Stimulated activated CD4-positive, alpha-beta T cell treated with anti-CD3 and anti-CD28 coated beads, Interleukin-1b, Interleukin-23, amount 100 ng/mL, for 48 hours (primary cell): Measurements from ENCODE around the gene NDST1.

Experiments
- DNase-seq: peaks from one replicate; pipeline ENCODE4 v3.0.0-alpha.2; 2020

Gene NDST1

DNA sequence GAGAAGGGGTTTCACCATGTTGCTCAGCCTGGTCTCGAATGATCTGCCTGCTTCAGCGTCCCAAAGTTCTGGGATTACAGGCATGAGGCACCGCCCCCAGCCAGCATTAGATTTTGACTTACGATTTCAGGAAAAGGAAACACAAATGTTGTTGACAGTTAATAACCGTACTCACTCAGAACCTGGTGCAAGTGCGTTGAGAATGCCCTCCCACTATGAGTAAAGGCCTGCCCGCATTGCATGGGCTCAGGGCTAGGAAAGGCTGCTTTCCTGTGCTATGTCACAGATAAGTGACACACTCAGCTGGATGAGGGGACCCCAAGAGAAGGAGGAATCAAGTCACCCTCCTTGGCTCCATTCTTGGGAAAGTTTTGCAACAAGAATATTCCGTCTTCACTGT lies 42.4 kb downstream of the NDST1 start:
- no peak for DNase-seq

DNA sequence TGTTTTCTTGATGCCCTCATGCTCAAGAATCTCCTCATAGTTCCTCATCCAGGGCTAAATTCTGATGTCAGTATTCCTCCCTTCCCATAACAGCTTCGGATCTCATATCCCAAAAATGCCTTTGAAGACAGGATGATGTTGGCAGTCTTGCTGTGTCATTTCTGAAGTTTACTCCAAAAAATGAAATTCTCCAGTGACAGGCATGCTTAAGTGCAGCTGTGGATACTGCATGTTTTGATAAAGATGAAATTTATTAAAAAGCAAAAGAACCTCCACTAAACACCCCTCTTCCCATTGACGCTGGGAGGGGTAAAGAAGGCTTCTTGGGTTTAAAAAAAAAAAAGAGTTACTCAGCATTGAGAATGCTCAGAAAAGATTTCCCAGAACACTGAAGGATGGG lies 43.1 kb downstream of the NDST1 start:
- DNase-seq: no peak

DNA sequence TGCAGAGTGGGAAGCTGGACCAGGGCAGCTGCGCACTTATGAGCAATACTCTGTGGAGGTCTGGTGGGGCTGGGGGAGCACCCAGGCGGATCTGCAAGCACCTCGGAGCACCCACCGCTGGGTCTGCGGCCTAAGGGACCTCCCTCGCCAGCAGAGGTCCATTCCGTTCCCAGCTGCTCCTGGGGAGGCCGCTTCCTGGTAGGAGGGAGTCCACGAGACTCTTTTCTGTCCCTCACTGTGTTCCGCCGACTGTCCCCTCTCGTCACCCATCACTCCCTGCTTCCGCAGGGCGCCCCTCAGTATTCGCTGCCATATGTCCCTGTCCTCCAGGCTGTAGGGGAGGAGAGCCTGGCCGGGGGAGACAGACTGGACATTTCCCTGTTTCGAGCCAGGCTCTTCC lies 45.5 kb downstream of the NDST1 start:
- no peak for DNase-seq

DNA sequence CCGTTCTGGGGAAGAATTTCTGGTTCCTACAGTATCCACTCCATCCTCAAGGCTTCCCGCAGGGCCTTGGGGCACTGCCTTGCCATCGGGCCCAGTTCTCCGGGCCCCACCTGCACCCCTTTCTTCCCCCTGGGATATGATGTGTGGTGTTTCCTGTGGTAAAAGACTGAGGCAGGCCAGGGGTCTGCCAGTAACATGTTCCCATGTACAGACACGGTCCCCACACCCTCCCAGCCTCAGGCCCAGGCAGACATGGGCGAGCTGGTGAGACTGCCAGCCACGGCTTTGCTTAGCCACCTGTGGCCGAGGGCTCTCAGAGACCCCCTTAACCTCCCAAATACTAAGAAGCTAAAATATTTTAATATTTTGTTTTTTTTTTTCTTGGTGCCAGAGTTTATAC lies 46.0 kb downstream of the NDST1 start:
- DNase-seq: no peak

DNA sequence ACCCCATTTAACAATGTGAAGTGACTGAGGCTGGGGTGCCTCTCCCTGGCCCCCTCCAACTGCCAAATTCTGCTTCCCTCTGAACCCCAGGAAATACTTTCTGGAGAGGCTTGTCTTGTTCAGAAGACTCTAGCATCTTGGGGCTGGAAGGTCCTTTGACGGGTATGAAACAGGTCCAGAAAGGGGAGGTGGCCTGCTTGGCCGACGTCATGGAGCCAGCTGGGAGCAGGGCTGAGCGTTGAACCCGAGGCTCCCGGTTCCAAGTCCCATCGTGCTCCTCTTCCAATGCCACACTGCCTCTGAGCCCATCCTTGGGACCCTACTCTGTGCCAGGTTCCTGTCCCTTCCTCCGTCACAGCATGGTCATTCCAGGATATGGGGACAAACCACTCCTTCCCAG lies 46.9 kb downstream of the NDST1 start:
- no peak for DNase-seq

DNA sequence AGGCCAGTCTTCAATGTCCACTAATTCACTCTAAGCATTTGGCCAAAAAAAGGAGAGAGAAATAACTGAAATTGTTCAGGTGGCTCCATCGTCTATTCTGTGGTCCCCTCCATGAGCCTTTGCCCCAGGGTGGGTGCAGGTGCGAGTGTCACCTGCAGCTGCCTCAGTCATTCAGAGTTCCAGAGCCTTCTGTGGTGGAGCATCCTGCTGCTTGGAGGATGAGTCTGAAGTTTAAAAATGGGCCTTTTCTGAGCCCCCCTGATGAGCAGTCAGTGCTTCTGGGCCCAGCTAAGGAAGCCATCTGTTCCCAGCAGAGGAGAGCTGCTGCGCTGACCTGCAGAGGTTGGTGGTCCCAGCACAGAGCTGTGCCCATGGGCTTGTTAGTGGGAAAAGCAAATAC lies 48.2 kb downstream of the NDST1 start:
- DNase-seq: no peak

DNA sequence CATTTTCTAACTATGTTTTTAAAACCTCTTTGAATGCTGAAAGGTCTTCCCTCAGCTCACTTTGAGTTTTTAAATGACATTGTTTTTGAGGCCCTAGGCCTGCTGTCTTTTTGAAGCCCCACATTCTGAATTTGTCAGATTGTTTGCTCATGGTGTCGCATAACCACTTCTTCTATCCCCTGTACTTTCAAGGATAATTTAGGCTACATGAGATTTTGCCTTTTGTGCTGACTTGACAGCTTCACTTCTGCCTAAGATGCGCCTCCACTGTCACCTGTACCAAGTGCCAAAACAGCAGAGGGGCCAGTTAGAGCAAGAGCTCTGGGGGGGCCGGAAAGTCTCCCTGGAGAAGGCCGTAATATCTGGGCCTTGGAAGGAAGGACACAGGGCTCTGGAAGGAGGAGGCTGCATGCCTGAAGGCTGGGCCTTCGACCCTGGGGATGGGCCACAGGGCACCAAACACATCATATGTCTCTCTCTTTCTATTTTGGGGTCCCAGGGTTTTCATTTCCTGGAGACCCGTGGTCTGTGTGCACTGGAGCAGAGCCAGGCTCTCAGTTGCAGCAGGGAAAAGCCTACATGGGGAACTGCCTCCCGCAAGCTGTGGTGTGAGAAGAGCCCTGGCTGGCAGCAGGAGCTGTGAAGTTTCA lies 49.1 kb downstream of the NDST1 start:
- DNase-seq: no peak

DNA sequence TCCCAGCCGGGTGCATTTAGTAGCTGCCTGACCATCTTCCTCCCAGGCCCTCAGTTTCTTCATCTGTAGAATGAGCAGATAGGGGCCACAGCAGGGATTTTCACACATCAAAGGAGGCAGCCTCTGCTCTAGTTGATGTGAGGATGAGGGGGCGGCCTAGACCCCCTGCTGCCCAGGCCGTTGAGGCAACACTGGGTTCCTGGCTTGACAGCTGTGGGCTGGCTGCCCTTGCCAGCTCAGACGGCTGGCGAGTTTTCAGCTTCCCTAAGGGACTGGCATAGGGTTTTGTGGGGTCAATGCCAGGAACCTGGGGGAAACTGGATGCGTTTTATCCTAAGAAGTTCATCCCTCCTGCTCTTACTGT lies 49.6 kb downstream of the NDST1 start:
- DNase-seq: no peak

DNA sequence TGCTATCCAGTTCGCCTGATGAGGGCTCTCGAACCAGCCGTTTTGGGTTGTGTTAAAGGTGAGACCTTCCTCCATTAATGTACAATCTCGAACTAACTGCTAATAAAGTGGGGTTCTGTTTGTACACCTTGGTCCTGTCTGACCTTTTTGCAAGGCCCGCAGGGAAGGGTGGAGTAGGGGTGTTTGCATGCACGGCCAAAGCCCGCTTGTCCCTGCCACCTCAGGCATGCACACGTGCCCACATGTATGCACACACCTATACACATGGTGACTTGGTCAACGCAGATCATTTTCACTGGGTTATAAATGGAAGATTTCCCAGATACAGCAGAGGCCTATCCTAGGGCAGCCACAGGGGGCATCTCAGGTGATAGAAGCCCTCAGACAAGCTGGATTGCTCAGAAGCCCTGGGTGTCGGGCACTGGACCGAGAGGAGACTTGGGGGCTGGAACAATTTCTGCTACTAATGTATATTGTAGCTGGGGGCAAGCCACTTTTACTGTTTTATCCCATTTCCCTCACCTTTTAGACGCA lies 50.2 kb downstream of the NDST1 start:
- no peak for DNase-seq

DNA sequence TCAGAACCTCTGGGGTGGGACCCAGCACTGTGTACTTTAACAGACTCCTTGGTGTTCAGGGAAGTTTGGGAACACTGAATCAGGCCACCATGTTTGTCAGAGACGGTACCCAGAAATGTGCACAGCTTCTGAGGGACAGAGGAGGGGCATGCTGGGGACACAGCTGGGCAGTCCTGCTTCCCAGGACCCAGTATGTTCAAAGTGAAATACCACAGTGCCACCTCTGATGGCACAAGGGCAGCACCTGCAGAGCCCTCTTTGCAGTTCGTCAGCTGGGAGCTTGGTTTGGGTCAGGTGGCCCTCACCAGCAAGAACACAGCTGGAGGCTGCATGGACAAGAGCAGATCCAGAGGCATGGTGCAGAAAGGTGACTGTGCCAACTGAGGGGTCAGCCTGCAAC lies 51.2 kb downstream of the NDST1 start:
- no peak for DNase-seq

DNA sequence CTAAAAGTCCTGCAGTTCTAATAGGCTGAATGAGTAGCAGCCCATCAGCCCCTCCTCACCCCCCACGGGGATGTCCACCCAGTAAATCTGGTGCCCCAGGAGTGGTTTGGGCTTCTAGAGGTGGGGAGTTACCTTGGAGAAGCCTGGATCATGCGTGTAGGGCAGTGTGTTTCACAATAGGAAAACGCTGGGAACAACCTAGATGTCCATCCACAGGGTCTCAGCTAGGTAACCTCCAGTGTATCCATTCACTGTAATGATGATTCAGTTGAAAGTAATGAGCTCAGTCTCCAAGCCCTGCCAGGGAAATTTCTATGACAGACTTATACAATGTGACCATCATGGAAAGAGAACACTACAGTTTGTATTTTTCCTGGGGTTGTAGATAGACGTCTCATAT lies 51.8 kb downstream of the NDST1 start:
- DNase-seq: no peak

DNA sequence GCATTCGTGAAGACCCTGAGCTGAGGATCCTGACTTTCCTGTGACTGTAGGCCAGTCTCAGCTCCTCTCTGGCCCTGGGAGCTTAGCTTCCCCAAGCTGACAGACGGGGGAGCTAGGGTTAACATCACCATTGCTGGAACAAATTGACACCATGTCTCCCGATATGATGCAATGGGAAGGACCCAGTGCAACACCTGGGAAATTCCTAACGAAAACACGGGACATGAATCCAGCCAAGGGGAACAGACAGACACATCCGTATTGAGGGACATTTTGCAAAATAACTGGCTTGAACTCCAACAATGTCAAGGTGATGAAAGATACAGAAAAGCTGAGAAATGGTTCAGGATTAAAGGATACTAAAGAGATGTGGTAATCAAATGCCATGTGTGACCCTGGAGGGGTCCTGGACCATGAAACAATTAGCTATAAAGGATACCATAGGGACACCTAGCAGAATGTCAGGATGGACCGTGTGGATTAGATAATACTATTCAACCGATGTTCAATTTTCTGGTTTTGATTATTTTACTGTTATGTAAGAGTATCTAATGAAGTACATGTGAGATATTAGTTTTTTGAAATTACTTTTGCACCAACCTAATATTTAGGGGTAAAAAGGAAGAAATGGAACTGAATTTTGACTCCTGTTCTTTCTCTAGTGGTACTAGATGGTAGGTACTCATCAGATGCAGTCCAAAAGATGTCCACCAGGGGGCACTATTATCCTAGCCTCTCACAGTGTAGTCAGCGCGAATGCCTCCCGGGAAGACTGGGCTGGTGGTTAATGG lies 52.7 kb downstream of the NDST1 start:
- peak; percentile 83 for DNase-seq

DNA sequence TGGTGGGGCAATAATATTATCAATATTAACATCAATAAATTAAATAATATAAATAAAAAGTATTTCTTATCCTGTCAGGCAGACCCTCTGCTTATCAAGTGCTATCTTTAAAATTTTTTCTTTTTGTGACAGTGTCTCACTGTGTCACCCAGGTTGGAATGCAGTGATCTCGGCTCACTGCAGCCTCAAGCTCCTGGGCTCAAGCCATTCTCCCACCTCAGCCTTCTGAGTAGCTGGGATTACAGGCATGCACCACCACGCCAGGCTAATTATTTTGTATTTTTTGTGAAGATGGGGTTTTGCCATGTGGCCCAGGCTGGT lies 53.2 kb downstream of the NDST1 start:
- DNase-seq: no peak

DNA sequence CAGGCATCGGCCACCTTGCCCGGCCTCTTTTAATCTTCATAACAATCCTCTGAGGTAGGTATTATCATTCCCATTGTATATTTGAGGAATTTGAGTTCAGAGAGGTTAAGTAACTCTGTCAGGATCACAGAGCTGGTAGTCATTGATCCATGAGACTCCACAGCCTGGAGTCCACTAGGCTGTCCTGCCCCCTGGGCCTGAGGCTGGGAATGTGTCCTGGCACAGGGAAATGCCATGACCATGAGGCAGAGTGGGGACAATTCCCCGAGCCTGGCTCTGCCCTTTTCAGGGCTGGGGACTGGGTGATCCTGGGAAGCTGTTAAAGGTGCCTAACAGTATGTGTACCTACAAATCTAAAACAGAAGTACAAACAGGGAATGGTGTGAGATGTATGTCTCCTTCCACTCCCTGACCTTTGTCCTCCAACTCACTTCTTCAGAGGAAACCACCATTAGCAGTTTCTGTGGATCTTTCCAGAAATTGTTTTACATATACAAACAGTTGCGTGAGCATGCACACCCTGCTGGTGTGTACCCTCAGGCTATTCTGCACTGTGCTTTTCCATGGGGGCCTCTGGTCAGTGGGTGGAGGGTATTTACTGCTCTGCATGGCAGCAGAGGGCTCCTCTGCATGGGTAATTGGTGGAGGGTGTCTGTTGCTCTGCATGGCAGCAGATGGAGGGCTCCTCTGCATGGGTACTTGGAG lies 53.8 kb downstream of the NDST1 start:
- no peak for DNase-seq

DNA sequence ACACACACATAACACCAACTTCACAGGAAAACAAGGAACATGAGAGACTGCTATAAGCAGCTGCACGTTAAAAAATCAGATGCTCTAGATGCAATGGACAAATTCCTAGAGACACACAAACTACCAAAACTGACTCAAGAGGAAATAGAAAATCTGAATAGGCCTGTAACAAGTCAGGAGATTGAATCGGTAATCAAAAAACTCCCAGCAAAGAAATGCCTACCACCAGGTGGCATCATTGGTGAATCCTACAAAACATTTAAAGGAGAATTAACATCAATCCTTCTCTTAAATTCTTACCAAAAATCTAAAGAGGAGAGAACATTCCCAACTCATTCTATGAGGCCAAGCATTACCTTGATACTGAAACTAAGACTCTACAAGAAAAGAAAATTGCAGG lies 54.9 kb downstream of the NDST1 start:
- no peak for DNase-seq

DNA sequence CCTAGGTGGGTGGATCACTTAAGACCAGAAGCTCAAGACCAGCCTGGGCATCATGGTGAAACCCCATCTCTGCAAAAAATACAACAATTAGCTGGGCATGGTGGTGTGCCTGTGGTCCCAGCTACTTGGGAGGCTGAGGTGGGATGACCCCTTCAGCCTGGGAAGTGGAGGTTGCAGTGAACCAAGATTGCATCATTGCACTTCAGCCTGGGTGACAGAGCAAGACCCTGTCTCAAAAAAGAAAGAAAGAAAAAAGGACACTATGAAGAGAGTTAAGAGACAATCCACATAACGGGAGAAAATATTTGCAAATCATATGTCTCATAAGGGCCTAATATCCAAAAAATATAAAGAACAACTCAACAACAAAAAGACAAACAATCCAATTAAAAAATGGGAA lies 57.9 kb downstream of the NDST1 start:
- DNase-seq: no peak

DNA sequence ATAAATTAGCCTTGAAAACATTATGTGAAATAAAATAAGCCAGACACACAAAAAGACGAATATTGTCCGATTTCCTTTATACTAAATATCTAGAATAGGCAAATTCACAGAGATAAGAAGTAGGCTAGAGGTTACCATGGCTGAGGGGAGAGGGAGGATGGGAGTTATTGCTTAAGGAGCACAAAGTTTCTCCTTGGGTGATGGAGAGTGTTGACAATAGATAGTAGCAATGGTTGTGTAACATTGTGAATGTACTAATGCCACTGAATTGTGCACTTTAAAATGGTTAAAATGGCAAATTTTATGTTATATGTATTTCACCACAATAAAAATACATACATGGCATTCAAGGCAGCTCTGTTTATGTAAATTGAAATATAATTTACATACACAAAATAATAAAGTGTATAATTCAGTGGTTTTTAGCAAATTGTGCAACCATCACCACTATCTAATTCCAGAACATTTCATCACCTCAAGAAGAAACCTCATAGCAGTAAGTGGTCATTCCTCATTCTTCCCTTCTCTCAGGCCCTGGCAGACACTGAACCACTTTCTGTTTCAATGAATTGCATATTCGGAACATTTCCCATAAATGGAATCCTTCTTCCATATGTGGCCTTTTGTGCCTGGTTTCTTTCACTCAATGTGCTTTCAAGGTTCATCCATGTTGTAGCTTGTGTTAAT lies 59.2 kb downstream of the NDST1 start:
- DNase-seq: no peak

DNA sequence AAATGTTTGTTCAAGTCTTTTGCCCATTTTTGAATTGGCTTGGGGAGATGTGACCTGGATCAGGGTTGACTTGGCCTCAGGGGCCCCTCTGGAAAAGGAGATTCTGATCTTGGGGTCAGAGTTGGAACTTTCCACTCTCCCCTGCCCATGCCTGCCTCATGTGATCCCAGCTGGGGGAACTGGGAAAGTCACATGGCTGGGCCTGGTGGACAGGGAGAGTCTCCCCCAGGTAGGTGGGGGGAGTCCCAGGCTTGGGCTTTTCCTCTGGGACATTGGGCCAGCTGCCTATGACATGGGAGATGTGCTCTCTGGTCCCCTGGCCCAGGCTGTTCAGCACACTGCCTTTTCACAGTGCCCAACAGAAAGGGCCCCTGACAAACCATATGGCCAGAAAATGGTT lies 60.7 kb downstream of the NDST1 start:
- no peak for DNase-seq

DNA sequence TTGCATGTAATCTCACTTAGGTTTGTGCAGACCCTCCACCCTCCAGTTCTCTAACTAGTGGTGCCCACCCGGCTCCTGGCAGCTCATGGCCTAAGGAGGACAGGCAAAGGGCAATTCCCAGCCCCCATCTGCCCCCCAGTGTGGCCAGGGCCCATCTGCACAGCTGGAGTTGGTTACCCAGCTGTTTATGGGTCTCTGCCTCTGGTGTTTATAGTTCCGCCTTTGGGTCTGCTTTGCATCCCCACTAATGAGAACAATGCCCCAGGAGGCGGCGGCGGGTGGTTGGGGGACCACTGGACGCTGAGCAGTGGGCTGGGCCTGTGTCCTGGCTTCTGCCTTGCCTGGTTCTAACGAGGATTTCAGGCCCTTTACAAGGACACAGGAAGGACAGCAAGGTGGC lies 62.4 kb downstream of the NDST1 start:
- no peak for DNase-seq

DNA sequence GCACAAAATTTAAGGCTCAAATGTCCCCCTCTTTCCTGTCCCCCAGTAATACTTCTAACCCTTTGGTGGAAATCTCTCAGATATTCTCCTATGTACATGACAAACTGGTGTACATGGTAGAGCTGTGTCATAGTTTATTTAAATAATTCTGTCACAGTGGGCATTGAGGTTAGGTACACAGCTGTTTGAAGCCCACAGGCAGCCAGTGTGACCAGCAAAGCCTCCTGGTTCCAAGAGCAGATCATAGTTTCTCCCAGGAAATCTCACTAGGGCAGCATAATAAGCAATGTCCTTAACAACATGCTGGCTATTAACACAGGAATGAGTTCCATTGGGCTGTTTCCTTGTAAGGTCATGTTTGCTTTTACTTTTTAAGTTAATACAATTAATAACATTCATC lies 63.9 kb downstream of the NDST1 start:
- no peak for DNase-seq

DNA sequence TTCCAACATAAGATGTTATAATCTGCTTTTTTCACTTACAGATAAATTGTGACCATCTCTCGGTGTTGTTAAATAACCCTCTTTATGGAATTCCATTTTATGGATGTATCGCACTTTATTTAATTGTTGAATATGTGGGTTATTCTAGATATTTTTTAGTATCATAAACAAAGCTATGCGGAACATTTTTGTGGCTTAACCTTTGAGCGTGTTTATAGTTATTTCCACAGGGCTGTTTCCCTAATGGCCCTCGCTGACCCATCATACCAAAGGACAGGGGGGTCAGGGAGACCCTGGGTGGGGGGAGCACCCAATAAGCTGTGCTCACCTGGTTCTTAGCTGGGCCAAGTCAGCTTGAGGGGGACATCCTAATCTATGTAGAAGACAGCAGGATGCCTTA lies 65.3 kb downstream of the NDST1 start:
- DNase-seq: no peak

DNA sequence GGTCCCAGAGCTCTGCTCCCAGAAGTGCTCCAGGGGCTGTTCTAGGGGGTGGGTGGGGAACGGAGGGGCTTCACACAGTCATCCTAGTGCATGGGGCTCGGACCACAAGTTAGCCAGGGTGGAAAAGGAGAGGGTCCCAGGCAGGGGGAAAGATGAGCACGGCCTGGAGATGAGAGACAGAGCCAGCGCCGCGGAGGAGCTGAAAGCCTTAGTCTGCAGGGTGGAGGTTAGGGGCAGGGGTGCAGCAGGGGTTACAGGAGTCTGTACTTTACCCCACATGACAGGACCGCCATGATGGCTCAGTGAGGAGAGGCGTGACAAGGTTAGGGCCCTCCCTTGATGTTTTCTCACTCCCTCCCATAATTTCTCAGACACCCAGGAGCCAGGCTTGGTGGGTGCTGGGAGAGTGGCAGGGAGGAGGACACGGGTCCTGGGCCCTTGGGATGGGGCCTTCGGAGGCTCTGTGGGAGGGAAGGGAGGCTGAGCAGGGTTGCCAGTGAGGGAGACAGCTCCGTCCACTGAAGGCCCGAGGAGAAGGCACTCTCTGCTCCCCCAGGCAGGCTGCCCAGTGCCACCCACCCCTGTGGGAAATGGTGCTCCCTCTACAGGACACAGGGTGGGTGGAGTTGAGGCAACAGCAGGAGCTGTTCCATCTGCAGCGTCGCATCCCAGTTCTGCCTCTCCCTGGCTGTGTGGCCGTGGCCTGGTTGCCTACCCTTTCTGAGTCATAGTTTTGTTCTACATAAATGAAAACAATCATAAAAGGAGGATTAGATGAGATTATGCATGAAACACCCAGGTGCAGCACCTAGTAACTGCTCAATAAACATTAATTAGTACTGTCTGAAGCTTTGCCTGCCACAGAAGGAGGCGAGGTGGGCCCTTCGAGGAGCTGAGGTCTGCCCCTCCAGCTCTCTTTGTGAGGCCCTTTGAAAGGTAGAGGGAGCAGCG lies 66.2 kb downstream of the NDST1 start:
- no peak for DNase-seq
